ENCODE results near the gene RNF150. TPM values are rescaled to one million over a fixed set of nuclear protein-coding genes. Genes with fewer than 3 reads are reported as not detected.

Gene RNF150
- total and polyA plus RNA-seq, 2 of the 8 experiments (the other 6 are each of a cell fraction or from before 2014, with no cell fraction given), result 3.4 to 4.8 TPM

DNA sequence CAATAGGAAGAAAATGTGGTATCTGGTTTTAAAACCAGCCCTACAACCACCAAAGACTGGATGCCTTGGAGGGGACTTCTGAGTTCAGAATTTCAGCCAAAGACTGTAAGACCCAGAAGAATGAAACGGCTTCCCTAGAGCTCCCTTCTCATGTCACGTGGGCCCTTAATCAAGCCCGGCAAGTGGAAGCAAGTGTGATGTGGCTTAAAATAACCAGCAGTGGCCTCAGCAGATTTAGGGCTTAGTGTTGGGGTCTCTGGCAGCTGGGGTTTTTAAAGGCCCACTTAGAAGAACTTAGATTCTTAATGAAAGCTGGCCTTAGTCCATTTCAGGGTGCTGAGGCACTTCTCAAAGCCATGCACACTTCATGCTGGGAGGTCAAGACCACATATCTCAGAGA lies 265.9 kb downstream of the RNF150 start:
- Histone ChIP-seq H2BK5ac (ENCODE audit: low read depth, low read length) (no peak overlapping the region), H3K18ac (ENCODE audit: extremely low read depth, low read length) (no peak overlapping the region), H3K9me3 (ENCODE audit: insufficient read depth in 2 of 2, low read depth in 1 of 2, low read length in 1 of 2) (no peaks in the 10 kb centered on the region), H2BK120ac (replicated peaks; ENCODE audit: low read depth, low read length) (no peak overlapping the region), H3K14ac (ENCODE audit: insufficient read length) (no peak overlapping the region), H4K8ac (ENCODE audit: extremely low read depth, insufficient read depth, low read length) (no peak overlapping the region), H3K4me1 (replicated peaks in 1 of 4; ENCODE audit: control insufficient read depth in 3 of 4, insufficient read depth in 4 of 4, low read length in 3 of 4) (no peaks in the 10 kb centered on the region; a peak in 1 of 7 replicates), H3K4me3 (ENCODE audit: extremely low read depth in 1 of 4, insufficient read depth in 2 of 4, low read depth in 3 of 4, low read length in 4 of 4) (no peak overlapping the region), H4K5ac (ENCODE audit: insufficient read length, low read depth, low read length) (no peak overlapping the region), H3K27me3 (replicated peaks in 1 of 4; ENCODE audit: control insufficient read depth in 3 of 4, extremely low read depth in 1 of 4, insufficient read depth in 3 of 4, low read length in 3 of 4) (no peaks in the 10 kb centered on the region), H3K23ac (ENCODE audit: insufficient read length) (no peak overlapping the region), H3K27ac (ENCODE audit: low read depth, low read length) (no peak overlapping the region), H3K4ac (replicated peaks; ENCODE audit: insufficient read length, low read depth, low read length) (no peak overlapping the region), H2BK15ac (ENCODE audit: low read length) (no peak overlapping the region), H3K79me2 (ENCODE audit: control insufficient read depth in 1 of 2, insufficient read depth in 2 of 2, low read length in 2 of 2) (no peaks in the 10 kb centered on the region), H4K91ac (replicated peaks; ENCODE audit: insufficient read length, low read length) (no peak overlapping the region), H2AK5ac (ENCODE audit: low read depth, low read length) (no peak overlapping the region), H2AFZ (ENCODE audit: low read length) (no peak overlapping the region), H3K36me3 (ENCODE audit: control insufficient read depth in 2 of 4, insufficient read depth in 4 of 4, low read length in 3 of 4) (no peaks in the 10 kb centered on the region), H3K56ac (replicated peaks; ENCODE audit: insufficient read length, low read depth, low read length) (no peak overlapping the region), H3K23me2 (ENCODE audit: low read depth, low read length) (no peaks in the 10 kb centered on the region), H3K4me2 (ENCODE audit: insufficient read depth in 1 of 2, low read depth in 2 of 2, low read length in 2 of 2) (no peak overlapping the region), H3K9ac (replicated peaks in 1 of 4; ENCODE audit: extremely low read depth in 1 of 4, low read depth in 3 of 4, low read length in 3 of 4) (no peak overlapping the region), H2BK20ac (ENCODE audit: low read length) (no peak overlapping the region), H3K79me1 (ENCODE audit: low read depth, low read length) (no peaks in the 10 kb centered on the region), H4K20me1 (replicated peaks in 1 of 2; ENCODE audit: control insufficient read depth in 1 of 2, insufficient read depth in 2 of 2, low read length in 2 of 2) (no peaks in the 10 kb centered on the region), H2BK12ac (ENCODE audit: low read depth, low read length) (no peak overlapping the region)
- no peak for FAIRE-seq
- ChIA-PET CTCF (ENCODE audit: partially characterized antibody) (interaction anchor here (1.4 to 3.6 kb wide), 6 partner anchors 13 to 267 kb away, joined by 3 to 23 read pairs (median 6); partner anchors contain the start of gene RNF150), POLR2A (ENCODE audit: partially characterized antibody) (no interaction called here)
- TF ChIP-seq RXRA (IDR thresholded peaks at IDR 0.05; ENCODE audit: insufficient read depth, low read depth, low read length), result no peak
- TF ChIP-seq HDAC6 (IDR thresholded peaks at IDR 0.05; ENCODE audit: low read depth, low read length), result no peak
- TF ChIP-seq TCF12 (IDR thresholded peaks at IDR 0.05; ENCODE audit: low read depth, low read length), result no peak
- TF ChIP-seq KDM4A (IDR thresholded peaks at IDR 0.05; ENCODE audit: low read depth, low read length, severe bottlenecking), result no peak
- no peak for TF ChIP-seq MAFK (IDR thresholded peaks at IDR 0.05; ENCODE audit: low read depth, low read length)
- TF ChIP-seq JUND (IDR thresholded peaks at IDR 0.05; ENCODE audit: low read length), result no peak
- TF ChIP-seq, protein P1, sequence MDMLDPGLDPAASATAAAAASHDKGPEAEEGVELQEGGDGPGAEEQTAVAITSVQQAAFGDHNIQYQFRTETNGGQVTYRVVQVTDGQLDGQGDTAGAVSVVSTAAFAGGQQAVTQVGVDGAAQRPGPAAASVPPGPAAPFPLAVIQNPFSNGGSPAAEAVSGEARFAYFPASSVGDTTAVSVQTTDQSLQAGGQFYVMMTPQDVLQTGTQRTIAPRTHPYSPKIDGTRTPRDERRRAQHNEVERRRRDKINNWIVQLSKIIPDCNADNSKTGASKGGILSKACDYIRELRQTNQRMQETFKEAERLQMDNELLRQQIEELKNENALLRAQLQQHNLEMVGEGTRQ (IDR thresholded peaks at IDR 0.05; ENCODE audit: low read length), result no peak
- TF ChIP-seq, protein P2, sequence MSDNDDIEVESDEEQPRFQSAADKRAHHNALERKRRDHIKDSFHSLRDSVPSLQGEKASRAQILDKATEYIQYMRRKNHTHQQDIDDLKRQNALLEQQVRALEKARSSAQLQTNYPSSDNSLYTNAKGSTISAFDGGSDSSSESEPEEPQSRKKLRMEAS (IDR thresholded peaks at IDR 0.05), result no peak
- no peak for TF ChIP-seq SUZ12 (IDR thresholded peaks at IDR 0.05; ENCODE audit: low read length)
- TF ChIP-seq, protein P3, sequence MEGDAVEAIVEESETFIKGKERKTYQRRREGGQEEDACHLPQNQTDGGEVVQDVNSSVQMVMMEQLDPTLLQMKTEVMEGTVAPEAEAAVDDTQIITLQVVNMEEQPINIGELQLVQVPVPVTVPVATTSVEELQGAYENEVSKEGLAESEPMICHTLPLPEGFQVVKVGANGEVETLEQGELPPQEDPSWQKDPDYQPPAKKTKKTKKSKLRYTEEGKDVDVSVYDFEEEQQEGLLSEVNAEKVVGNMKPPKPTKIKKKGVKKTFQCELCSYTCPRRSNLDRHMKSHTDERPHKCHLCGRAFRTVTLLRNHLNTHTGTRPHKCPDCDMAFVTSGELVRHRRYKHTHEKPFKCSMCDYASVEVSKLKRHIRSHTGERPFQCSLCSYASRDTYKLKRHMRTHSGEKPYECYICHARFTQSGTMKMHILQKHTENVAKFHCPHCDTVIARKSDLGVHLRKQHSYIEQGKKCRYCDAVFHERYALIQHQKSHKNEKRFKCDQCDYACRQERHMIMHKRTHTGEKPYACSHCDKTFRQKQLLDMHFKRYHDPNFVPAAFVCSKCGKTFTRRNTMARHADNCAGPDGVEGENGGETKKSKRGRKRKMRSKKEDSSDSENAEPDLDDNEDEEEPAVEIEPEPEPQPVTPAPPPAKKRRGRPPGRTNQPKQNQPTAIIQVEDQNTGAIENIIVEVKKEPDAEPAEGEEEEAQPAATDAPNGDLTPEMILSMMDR (IDR thresholded peaks at IDR 0.05; ENCODE audit: control extremely low read depth in 1 of 3, insufficient read depth in 1 of 3, low read depth in 1 of 3, low read length in 3 of 3), result no peak
- 85% methylated on average over 3 of the region's 3 CpGs; no CpG with 5 or more reads in 1 of the 2 experiments for WGBS, 2 experiments (ENCODE audit: extremely low coverage in 1 of 2, insufficient coverage in 1 of 2, insufficient read length in 1 of 2, insufficient replicate concordance in 2 of 2, low coverage in 1 of 2, low lambda C conversion rate in 2 of 2, missing lambda C conversion rate in 1 of 2)
- DNase-seq (ENCODE audit: low read depth in 1 of 2, low spot score in 2 of 2), result no peak

Data from H1 (cell line).